ENCODE measurements around the gene IARS1. TPM values are rescaled to one million over a fixed set of nuclear protein-coding genes. Genes with fewer than 3 reads are reported as not detected.

Gene IARS1
- total and polyA plus RNA-seq, 2 of the 4 experiments (the other 2 are of a cell fraction), result 85.3 to 414 TPM

DNA sequence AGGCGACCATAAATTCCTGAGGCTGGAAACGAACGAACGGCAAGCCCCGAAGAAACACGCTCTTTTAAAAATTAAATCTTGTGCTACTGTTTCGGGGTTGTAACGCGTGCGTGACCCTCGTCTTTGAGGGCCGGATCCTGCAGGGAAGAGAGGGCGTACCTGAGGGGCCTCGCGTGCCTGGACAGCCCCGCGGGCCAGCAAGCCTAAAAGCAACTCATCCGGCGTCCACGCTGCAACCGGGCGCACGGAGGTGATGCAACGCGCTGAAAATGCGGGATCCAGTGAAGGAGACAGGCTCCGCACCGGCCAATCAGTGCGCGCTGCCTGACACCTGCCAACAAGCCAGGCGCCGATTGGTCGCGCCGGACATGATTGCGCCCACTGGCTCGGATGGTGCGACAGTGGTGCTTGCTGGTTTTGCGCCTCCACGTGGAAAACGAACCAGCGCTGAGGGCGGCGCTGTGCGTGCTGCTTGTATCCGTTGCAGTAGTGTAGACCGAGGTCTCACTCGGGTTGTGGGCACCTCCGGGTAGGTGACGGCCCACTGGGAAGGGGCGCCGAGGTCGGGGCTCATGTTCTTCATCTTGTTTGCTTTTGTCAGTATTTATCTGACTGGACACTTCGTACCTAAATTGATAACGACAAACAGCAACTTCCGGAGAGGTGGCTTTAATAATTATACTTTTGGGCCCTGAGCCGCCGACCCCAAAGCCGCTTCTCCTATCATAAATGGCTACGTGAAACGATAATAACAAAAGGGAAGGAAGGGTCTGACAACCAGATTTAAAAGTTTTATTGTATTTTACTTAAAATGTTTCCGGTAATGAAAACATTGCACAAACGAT lies at the start of gene IARS1 (continued):
- TF ChIP-seq MAFK (IDR thresholded peaks at IDR 0.05; ENCODE audit: low read depth, low read length) (no peak), NFE2L2 (IDR thresholded peaks at IDR 0.05; ENCODE audit: low read depth, low read length) (no peak), POLR2A (IDR thresholded peaks at IDR 0.05; ENCODE audit: low read depth, low read length) (peak; percentile 83), RCOR1 (IDR thresholded peaks at IDR 0.05; ENCODE audit: insufficient replicate concordance, low read length) (peak; percentile 28), FOS (IDR thresholded peaks at IDR 0.05; ENCODE audit: low read depth, low read length) (peak; percentile 80), MAZ (IDR thresholded peaks at IDR 0.05; ENCODE audit: borderline replicate concordance, low read depth, low read length) (no peak)
